ENCODE results near the gene RICTOR. TPM values are rescaled to one million over a fixed set of nuclear protein-coding genes. Genes with fewer than 3 reads are reported as not detected.

The RICTOR gene
- polyA plus RNA-seq, 3 donors = 3.5 to 12.8 (median 7.0) TPM

GRCh38 chr5:39117401-39117800 lies 43.2 kb upstream of the RICTOR start:
- H3K36me3 Mint-ChIP-seq = peaks cover 79 to 91% of the 10 kb centered on the region in 2 donors
- H3K4me3 ChIP-seq (replicated peaks in 1 of 3; ENCODE audit: low read depth in 2 of 3, low read length in 3 of 3) = no peak overlapping the region
- peaks cover 89% of the 10 kb centered on the region for H4K20me1 ChIP-seq (ENCODE audit: insufficient read depth, low read length)
- H2AFZ ChIP-seq (ENCODE audit: insufficient read depth, low read depth, low read length, poor library complexity, severe bottlenecking) = no peak overlapping the region
- intact Hi-C loops (cut with micrococcal nuclease) = no loop called here
- H3K9ac ChIP-seq (ENCODE audit: insufficient read depth, low read length, poor library complexity, severe bottlenecking) = no peak overlapping the region
- H3K79me2 ChIP-seq (ENCODE audit: insufficient read depth, low read length) = no peaks in the 10 kb centered on the region
- no peak overlapping the region for H3K27ac Mint-ChIP-seq
- H3K9me3 Mint-ChIP-seq = no peaks in the 10 kb centered on the region
- no peaks in the 10 kb centered on the region for H3K4me1 Mint-ChIP-seq
- H3K36me3 ChIP-seq (replicated peaks in 1 of 2; ENCODE audit: control insufficient read depth in 1 of 2, insufficient read depth in 2 of 2, low read length in 2 of 2) = peaks cover 100% of the 10 kb centered on the region in 2 donors
- peaks cover 0 to 2% (median 0%) of the 10 kb centered on the region in 3 donors for H3K27me3 Mint-ChIP-seq (ENCODE audit: low read depth in 3 of 3)
- H3K27me3 ChIP-seq (ENCODE audit: control insufficient read depth in 2 of 2, insufficient read depth in 2 of 2, low read length in 2 of 2) = no peaks in the 10 kb centered on the region
- no peak overlapping the region for H3K27ac ChIP-seq (ENCODE audit: low read depth in 1 of 2, low read length in 2 of 2)
- TF ChIP-seq, protein P1, sequence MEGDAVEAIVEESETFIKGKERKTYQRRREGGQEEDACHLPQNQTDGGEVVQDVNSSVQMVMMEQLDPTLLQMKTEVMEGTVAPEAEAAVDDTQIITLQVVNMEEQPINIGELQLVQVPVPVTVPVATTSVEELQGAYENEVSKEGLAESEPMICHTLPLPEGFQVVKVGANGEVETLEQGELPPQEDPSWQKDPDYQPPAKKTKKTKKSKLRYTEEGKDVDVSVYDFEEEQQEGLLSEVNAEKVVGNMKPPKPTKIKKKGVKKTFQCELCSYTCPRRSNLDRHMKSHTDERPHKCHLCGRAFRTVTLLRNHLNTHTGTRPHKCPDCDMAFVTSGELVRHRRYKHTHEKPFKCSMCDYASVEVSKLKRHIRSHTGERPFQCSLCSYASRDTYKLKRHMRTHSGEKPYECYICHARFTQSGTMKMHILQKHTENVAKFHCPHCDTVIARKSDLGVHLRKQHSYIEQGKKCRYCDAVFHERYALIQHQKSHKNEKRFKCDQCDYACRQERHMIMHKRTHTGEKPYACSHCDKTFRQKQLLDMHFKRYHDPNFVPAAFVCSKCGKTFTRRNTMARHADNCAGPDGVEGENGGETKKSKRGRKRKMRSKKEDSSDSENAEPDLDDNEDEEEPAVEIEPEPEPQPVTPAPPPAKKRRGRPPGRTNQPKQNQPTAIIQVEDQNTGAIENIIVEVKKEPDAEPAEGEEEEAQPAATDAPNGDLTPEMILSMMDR (IDR thresholded peaks at IDR 0.05) = no peak
- H3K4me1 ChIP-seq (ENCODE audit: control insufficient read depth in 1 of 2, insufficient read depth in 2 of 2, low read length in 2 of 2) = no peaks in the 10 kb centered on the region
- H3K9me3 ChIP-seq (replicated peaks in 1 of 2; ENCODE audit: control insufficient read depth in 1 of 2, insufficient read depth in 1 of 2, low read length in 2 of 2) = no peaks in the 10 kb centered on the region
- no peak for DNase-seq
- H3K4me2 ChIP-seq (replicated peaks; ENCODE audit: extremely low read depth, low read length, poor library complexity, severe bottlenecking) = no peak overlapping the region
- WGBS (ENCODE audit: insufficient coverage) = 100% methylated on average over 1 of the region's 2 CpGs
- H3K4me3 Mint-ChIP-seq = no peak overlapping the region

- DNase-seq = no peak
Measured at GRCh38 chr5:39116344-39117170, 42.4 kb upstream of the RICTOR start.

More at GRCh38 chr5:39116344-39117170, 42.4 kb upstream of the RICTOR start:
- intact Hi-C loops (cut with micrococcal nuclease) = no loop called here
- Histone ChIP-seq H3K4me3 (replicated peaks in 1 of 3; ENCODE audit: low read depth in 2 of 3, low read length in 3 of 3) (no peak overlapping the region), H3K9me3 (replicated peaks in 1 of 2; ENCODE audit: control insufficient read depth in 1 of 2, insufficient read depth in 1 of 2, low read length in 2 of 2) (no peaks in the 10 kb centered on the region), H3K79me2 (ENCODE audit: insufficient read depth, low read length) (no peaks in the 10 kb centered on the region), H3K27me3 (ENCODE audit: control insufficient read depth in 2 of 2, insufficient read depth in 2 of 2, low read length in 2 of 2) (no peaks in the 10 kb centered on the region), H3K4me2 (replicated peaks; ENCODE audit: extremely low read depth, low read length, poor library complexity, severe bottlenecking) (no peak overlapping the region), H2AFZ (ENCODE audit: insufficient read depth, low read depth, low read length, poor library complexity, severe bottlenecking) (no peak overlapping the region), H3K9ac (ENCODE audit: insufficient read depth, low read length, poor library complexity, severe bottlenecking) (no peak overlapping the region), H3K36me3 (replicated peaks in 1 of 2; ENCODE audit: control insufficient read depth in 1 of 2, insufficient read depth in 2 of 2, low read length in 2 of 2) (peaks cover 100% of the 10 kb centered on the region in 2 donors), H4K20me1 (ENCODE audit: insufficient read depth, low read length) (peaks cover 89% of the 10 kb centered on the region), H3K27ac (ENCODE audit: low read depth in 1 of 2, low read length in 2 of 2) (no peak overlapping the region), H3K4me1 (ENCODE audit: control insufficient read depth in 1 of 2, insufficient read depth in 2 of 2, low read length in 2 of 2) (no peaks in the 10 kb centered on the region)
- TF ChIP-seq, protein P1 (IDR thresholded peaks at IDR 0.05) = no peak
- Mint-ChIP-seq H3K27me3 (ENCODE audit: low read depth in 3 of 3) (peaks cover 0 to 2% (median 0%) of the 10 kb centered on the region in 3 donors), H3K36me3 (peaks cover 78 to 87% of the 10 kb centered on the region in 2 donors), H3K4me3 (no peak overlapping the region), H3K4me1 (no peaks in the 10 kb centered on the region), H3K9me3 (no peaks in the 10 kb centered on the region), H3K27ac (no peak overlapping the region)
- no CpG with 5 or more reads among the region's 3 CpGs for whole genome bisulfite sequencing (ENCODE audit: insufficient coverage)

Measured in CD14-positive monocyte (primary cell).